NCI-H460 (cell line): ENCODE data around the gene BAAT. TPM values are rescaled to one million over a fixed set of nuclear protein-coding genes. Genes with fewer than 3 reads are reported as not detected.

Experiments
- DNase-seq: peaks from one replicate; pipeline ENCODE4 v3.0.0-alpha.2; 2016; ENCODE audit warnings: low read depth; ENCODE audit errors: extremely low read depth
- total RNA-seq: library from RNA; depleted of rRNA; stranded (reverse); fragments of >200 nt; shearing (Covaris generic); gene quantifications from 2 replicates; pipeline ENCODE4 v1.2.3, GENCODE V29; 2014

BAAT gene
- total RNA-seq, 1 experiment from 2014 or later = 0.10 TPM

DNA sequence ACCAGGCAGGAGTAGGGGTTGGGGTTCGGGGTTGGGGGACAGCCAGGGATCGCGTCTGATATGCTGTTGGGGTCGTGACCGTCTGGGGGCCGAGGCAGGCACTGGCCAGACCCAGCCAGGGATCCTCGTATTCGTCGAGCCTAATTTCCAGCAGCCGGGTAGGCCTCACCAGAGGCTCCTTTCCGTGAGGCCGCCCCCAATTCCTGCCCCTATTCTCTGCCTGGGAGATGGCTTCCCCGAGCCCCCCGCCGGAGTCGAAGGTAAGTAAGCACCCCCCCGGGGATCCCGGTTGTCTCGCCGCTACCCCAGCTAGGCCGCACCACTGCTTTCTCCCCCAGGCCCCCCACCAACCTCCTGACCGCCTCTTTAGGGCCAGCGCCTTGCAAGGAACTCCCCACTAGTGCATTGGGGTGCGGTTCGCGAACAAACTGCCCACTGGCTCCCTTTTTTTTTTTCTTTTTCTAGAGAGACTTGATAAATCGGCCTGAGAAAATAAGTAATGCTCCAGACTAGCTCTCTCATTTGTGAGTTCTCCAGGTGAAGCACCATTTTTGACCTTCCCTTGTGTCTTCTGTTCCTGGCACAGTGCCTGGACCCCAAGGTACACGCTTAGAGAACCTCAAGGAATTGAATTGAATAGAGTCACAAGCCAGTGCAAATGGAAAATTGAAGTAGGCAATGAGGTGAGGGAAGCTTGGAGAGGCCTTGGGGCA lies 14.3 kb upstream of the BAAT start:
- DNase-seq = no peak

DNA sequence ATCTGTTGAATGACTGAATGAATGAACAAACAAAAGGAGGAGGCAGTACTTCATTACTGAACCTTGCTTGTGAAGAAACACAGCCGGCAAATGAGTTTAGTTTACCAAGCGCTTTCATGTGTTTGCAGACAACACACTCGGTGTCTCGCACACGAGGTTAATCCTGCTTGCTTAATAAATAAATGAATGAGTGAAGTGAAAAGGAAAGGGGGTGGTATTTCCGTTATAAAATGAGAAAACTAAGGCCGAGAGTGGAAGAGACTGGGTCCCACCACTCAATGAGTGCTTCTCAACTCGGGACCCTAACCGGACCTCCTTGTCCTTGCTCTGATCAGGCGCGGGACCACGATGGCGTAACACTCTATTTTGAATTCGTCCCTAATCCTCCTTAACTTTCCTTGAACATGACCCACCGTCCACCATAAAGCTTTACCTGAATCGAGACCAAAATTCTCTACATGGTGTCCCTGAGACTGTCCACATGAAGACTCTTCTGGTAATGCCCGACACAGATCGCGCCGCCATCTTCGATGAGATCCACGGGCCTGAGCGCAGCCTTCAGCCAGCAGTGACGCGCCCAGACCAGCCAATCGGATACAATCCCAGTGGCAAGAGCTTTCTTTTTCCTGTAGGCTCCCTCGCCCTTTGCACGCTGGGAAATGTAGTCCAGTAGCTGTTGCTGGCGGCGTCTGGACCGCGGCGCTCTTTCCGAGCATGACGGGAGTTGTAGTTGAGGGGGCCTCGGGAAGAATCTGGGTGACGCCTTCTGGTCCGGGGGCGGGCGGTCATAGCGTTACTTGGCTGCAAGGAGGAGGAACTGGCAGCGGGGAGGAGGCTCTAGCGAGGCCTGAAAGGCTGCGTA lies 13.5 kb upstream of the BAAT start, which contains the start of the genes MRPL50 and ZNF189:
Gene MRPL50 (minus strand): TSS at position 551 of the 862 bp plus-strand sequence. CDS start 26 bp downstream, at position 525.
Gene ZNF189 (plus strand): TSS at position 784 of the 862 bp plus-strand sequence. CDS start 306 bp downstream, outside the sequence.
- DNase-seq = peak; percentile 99

GRCh38 chr9:101397746-101398067 lies 12.9 kb upstream of the BAAT start:
- peak; percentile 6 for DNase-seq

GRCh38 chr9:101394687-101395086 lies 9.9 kb upstream of the BAAT start:
- no peak for DNase-seq

- no peak for DNase-seq
Observed at GRCh38 chr9:101393135-101393534, 8.3 kb upstream of the BAAT start.

GRCh38 chr9:101388507-101388993 lies 3.7 kb upstream of the BAAT start:
- no peak for DNase-seq

DNA sequence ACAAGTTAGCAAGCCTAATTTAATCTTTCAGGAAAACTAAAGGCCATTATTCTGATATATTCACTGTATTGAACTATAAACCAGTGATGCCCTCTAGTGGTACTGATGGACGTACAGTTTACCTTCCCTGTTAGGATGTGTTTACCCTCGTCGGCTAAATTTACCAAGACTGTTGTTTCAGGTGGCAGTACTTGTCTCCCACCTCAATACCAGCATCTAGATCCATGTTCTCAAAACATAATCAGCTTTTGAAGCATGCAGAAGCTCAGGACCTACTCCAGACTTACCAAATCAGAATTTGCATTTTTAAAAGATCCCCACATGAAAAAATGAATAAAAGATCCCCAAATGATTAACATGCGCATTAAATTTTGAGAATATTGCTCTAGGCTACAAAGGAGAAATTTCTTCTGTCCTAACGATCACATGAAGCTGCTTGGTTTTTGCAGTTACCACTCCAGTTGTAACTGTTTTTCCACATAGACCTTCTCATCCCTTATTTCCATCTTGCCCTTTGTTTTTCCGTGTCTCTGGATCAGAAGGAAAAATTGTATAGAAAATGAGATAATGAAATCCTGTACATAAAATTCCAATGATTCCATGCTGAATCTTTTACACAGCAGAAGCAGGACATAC lies 3.2 kb upstream of the BAAT start:
- DNase-seq = peak; percentile 67

GRCh38 chr9:101383361-101383760 lies 1.4 kb downstream of the BAAT start:
- no peak for DNase-seq

GRCh38 chr9:101381833-101382342 lies 2.9 kb downstream of the BAAT start:
- DNase-seq = no peak

DNA sequence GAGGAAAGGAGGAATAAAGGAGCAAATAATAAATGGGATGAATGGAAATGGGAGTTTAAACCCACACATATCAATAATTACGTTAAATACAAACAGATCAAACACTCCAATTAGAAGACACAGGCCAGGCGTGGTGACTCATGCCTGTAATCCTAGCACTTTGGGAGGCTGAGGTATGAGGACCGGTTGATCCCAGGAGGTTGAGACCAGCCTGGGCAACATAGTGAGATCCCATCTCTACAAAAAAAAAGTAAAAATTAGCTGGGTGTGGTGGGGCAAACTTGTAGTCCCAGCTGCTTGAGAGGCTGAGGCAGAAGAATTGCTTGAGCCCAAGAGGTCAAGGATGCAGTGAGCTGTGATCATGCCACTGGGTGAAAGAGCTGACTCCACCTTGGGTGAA lies 3.7 kb downstream of the BAAT start:
- no peak for DNase-seq

DNA sequence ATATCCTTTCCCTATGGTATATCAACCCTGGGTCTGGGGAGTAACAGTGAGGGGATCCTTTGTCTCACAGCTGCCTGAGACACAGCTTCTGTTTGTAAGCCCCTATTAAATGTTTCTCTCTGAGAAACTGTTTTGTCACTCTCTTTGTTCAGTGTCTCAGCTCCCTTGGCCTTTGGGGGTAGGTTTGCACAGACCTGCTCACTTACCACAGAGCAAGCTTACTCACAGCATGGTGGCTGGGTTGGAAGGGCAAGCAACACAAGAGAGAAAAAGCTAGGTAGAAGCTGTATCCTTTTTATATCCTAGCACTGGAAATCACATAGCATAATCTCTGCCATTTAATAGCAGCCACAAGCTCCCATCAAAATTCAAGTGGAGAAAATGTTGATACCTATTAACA lies 4.5 kb downstream of the BAAT start:
- DNase-seq = no peak

- DNase-seq = no peak
Observed at GRCh38 chr9:101376111-101376848, 8.5 kb downstream of the BAAT start.

- DNase-seq = no peak
Observed at GRCh38 chr9:101375546-101375945, 9.3 kb downstream of the BAAT start.

- DNase-seq = no peak
Observed at GRCh38 chr9:101372327-101373118, 12.3 kb downstream of the BAAT start.

DNA sequence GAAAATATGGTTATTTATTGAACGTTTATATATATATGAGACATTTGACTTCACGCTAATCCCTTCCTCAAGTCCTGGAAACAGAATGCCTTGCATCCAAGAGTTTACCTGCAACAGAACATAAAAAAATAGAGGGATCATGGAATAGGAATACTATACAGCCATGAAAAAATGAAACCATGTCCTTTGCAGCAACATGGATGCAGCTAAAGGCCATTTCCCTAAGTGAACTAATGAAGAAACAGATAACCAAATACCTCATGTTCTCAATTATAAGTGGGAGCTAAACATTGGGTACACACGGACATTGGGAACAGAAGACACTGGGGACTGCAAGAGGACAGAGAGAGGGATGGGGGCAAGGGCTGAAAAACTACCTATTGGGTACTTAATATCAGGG lies 13.0 kb downstream of the BAAT start:
- no peak for DNase-seq

GRCh38 chr9:101369884-101370531 lies 14.8 kb downstream of the BAAT start:
- DNase-seq = no peak

- DNase-seq = no peak
Observed at GRCh38 chr9:101369286-101369685, 15.5 kb downstream of the BAAT start.

DNA sequence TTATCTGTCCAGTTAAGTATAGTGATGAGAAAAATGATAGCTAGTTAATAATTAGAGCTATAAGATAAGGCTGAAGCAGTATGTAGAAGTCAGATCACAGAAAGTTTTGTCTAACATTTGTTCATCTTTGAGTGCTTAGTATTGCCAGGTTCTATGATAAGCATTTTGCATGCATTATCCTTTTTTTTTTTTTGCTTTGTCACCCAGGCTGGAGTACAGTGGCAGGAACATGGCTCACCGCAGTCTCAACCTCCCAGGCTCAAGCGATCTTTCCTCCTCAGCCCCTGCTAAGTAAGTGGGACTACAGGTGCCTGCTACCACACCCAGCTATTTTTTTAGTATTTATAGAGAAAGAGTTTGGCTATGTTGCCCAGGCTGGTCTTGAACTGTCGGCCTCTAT lies 17.5 kb downstream of the BAAT start:
- DNase-seq = no peak
